Mammary epithelial cell (primary cell): Measurements from ENCODE around the gene TIMM50.

Experiments
- CTCF ChIP-seq, 2 donors: IDR thresholded peaks in 1 of 2; conservative IDR thresholded peaks in 1 of 2; 2 replicates each; pipeline ENCODE4 v1.5.1; 2011 to 2012; ENCODE audit warnings: inconsistent platforms in 2 of 2, low read length in 2 of 2, mild to moderate bottlenecking in 2 of 2, control low read depth in 1 of 2, low read depth in 1 of 2; ENCODE audit not compliant: insufficient read depth in 1 of 2; ENCODE audit errors: extremely low read depth in 1 of 2
- EZH2 ChIP-seq: IDR thresholded peaks from 2 replicates; pipeline ENCODE4 v1.6.1; 2012; ENCODE audit warnings: low read length, inconsistent platforms, borderline replicate concordance

GRCh38 chr19:39520541-39521484 is 40.2 kb downstream of the TIMM50 start:
- TF ChIP-seq CTCF (conservative IDR thresholded peaks at IDR 0.05 in 1 of 2, IDR thresholded peaks at IDR 0.05 in 1 of 2; ENCODE audit: extremely low read depth in 1 of 2, insufficient read depth in 1 of 2, low read depth in 1 of 2, low read length in 2 of 2) (no peak), EZH2 (no peak)
